H9 (cell line): Measurements from ENCODE around the gene MDH1. TPM values are rescaled to one million over a fixed set of nuclear protein-coding genes. Genes with fewer than 3 reads are reported as not detected.

ENCODE experiments used
- DNase-seq: peaks from one replicate; pipeline ENCODE4 v3.0.0-alpha.2; 2017
- H2AFZ ChIP-seq: one replicate; pipeline ENCODE4 v1.6.1; 2013; ENCODE audit warnings: mild to moderate bottlenecking, low read length, control low read depth, moderate library complexity
- H2AK5ac ChIP-seq: 2 replicates; pipeline ENCODE4 v1.6.1; 2013; ENCODE audit warnings: low read length, control low read depth, mixed read lengths; ENCODE audit not compliant: insufficient read length
- H2BK120ac ChIP-seq: one replicate; pipeline ENCODE4 v1.6.1; 2013; ENCODE audit warnings: low read depth, mild to moderate bottlenecking, low read length, control low read depth, inconsistent platforms; ENCODE audit not compliant: poor library complexity, severe bottlenecking
- H2BK12ac ChIP-seq: 2 replicates; pipeline ENCODE4 v1.6.1; 2013; ENCODE audit warnings: low read length, control low read depth, mixed read lengths, low read depth; ENCODE audit not compliant: insufficient read length
- H2BK15ac ChIP-seq: 2 replicates; pipeline ENCODE4 v1.6.1; 2013; ENCODE audit warnings: low read depth, low read length, control low read depth
- H2BK20ac ChIP-seq: one replicate; pipeline ENCODE4 v1.6.1; 2013; ENCODE audit warnings: low read depth, mild to moderate bottlenecking, low read length, control low read depth, inconsistent platforms; ENCODE audit not compliant: poor library complexity, severe bottlenecking
- H2BK5ac ChIP-seq: 2 replicates; pipeline ENCODE4 v1.6.1; 2013; ENCODE audit warnings: low read length, control low read depth, mixed read lengths; ENCODE audit not compliant: insufficient read length
- H3K14ac ChIP-seq: 2 replicates; pipeline ENCODE4 v1.6.1; 2013; ENCODE audit warnings: low read length, control low read depth; ENCODE audit not compliant: insufficient read depth
- H3K18ac ChIP-seq: 2 replicates; pipeline ENCODE4 v1.6.1; 2013; ENCODE audit warnings: low read depth, mild to moderate bottlenecking, mixed read lengths, low read length, control low read depth; ENCODE audit not compliant: insufficient read length
- H3K23ac ChIP-seq: 2 replicates; pipeline ENCODE4 v1.6.1; 2013; ENCODE audit warnings: low read length, control low read depth, mixed read lengths, low read depth; ENCODE audit not compliant: insufficient read length
- H3K23me2 ChIP-seq: 2 replicates; pipeline ENCODE4 v1.6.1; 2013; ENCODE audit warnings: low read depth, mild to moderate bottlenecking, mixed read lengths, low read length, control low read depth; ENCODE audit not compliant: insufficient read length, poor library complexity, severe bottlenecking
- H3K27ac ChIP-seq: 2 replicates; pipeline ENCODE4 v1.5.1; 2013; ENCODE audit warnings: low read length, control low read depth, mixed read lengths, low read depth; ENCODE audit not compliant: insufficient read length
- H3K27me3 ChIP-seq: 2 replicates; pipeline ENCODE4 v1.6.1; 2013; ENCODE audit warnings: low read length, control low read depth, inconsistent platforms; ENCODE audit not compliant: insufficient read depth
- H3K4ac ChIP-seq: 2 replicates; pipeline ENCODE4 v1.6.1; 2013; ENCODE audit warnings: low read depth, mild to moderate bottlenecking, control low read depth, inconsistent platforms, low read length, moderate library complexity
- H3K4me1 ChIP-seq: 2 replicates; pipeline ENCODE4 v1.6.1; 2013; ENCODE audit warnings: low read length, control low read depth, inconsistent platforms; ENCODE audit not compliant: insufficient read depth
- H3K4me2 ChIP-seq: 2 replicates; pipeline ENCODE4 v1.6.1; 2013; ENCODE audit warnings: low read length, control low read depth, mixed read lengths; ENCODE audit not compliant: insufficient read length, insufficient read depth
- H3K56ac ChIP-seq: 2 replicates; pipeline ENCODE4 v1.6.1; 2013; ENCODE audit warnings: low read depth, mild to moderate bottlenecking, mixed read lengths, low read length, control low read depth; ENCODE audit not compliant: insufficient read length
- H3K79me1 ChIP-seq: 2 replicates; pipeline ENCODE4 v1.6.1; 2013; ENCODE audit warnings: low read depth, mild to moderate bottlenecking, moderate library complexity, low read length, control low read depth, inconsistent platforms; ENCODE audit not compliant: insufficient read depth, poor library complexity, severe bottlenecking
- H3K79me2 ChIP-seq: 2 replicates; pipeline ENCODE4 v1.6.1; 2013; ENCODE audit warnings: low read length, control low read depth, inconsistent platforms; ENCODE audit not compliant: insufficient read depth
- H3K9ac ChIP-seq: 2 replicates; pipeline ENCODE4 v1.6.1; 2013; ENCODE audit warnings: low read length, control low read depth, mixed read lengths; ENCODE audit not compliant: insufficient read length; ENCODE audit errors: extremely low read depth
- H3K9me3 ChIP-seq: one replicate; pipeline ENCODE4 v1.6.1; 2013; ENCODE audit warnings: low read depth, low read length, inconsistent platforms; ENCODE audit not compliant: control insufficient read depth
- H3T11ph ChIP-seq: one replicate; pipeline ENCODE4 v1.6.1; 2013; ENCODE audit warnings: mild to moderate bottlenecking, low read length, control low read depth, inconsistent platforms
- H4K20me1 ChIP-seq: one replicate; pipeline ENCODE4 v1.6.1; 2013; ENCODE audit not compliant: control insufficient read depth, insufficient read length, insufficient read depth
- H4K5ac ChIP-seq: 2 replicates; pipeline ENCODE4 v1.6.1; 2013; ENCODE audit warnings: low read depth, mild to moderate bottlenecking, mixed read lengths, low read length, control low read depth; ENCODE audit not compliant: insufficient read length
- H4K8ac ChIP-seq: replicated peaks from 2 replicates; pipeline ENCODE4 v1.6.1; 2013; ENCODE audit warnings: low read length, control low read depth, mixed read lengths, low read depth; ENCODE audit not compliant: insufficient read length
- H4K91ac ChIP-seq: 2 replicates; pipeline ENCODE4 v1.6.1; 2013; ENCODE audit warnings: low read depth, mild to moderate bottlenecking, moderate library complexity, mixed read lengths, low read length, control low read depth; ENCODE audit not compliant: insufficient read length
- H3K27ac Mint-ChIP-seq, 3 experiments: 2 replicates in 2 of 3; 3 replicates in 1 of 3; pipeline ENCODE4 v1.8.0; 2020 to 2021; ENCODE audit warnings: mixed read lengths in 3 of 3, mild to moderate bottlenecking in 1 of 3, moderate library complexity in 1 of 3
- H3K27me3 Mint-ChIP-seq: 2 replicates; pipeline ENCODE4 v1.8.0; 2021; ENCODE audit warnings: low read depth, mild to moderate bottlenecking, moderate library complexity, mixed read lengths
- H3K36me3 Mint-ChIP-seq, 3 experiments: 2 replicates in 2 of 3; 3 replicates in 1 of 3; pipeline ENCODE4 v1.8.0; 2020 to 2021; ENCODE audit warnings: low read depth in 3 of 3, mixed read lengths in 3 of 3; ENCODE audit not compliant: insufficient read depth in 1 of 3
- H3K4me1 Mint-ChIP-seq, 2 experiments: 2 replicates each; pipeline ENCODE4 v1.8.0; 2020; ENCODE audit warnings: mixed read lengths in 2 of 2
- H3K4me3 Mint-ChIP-seq, 2 experiments: 2 replicates in 1 of 2; 3 replicates in 1 of 2; pipeline ENCODE4 v1.8.0; 2020 to 2021; ENCODE audit warnings: mild to moderate bottlenecking in 2 of 2, mixed read lengths in 2 of 2, moderate library complexity in 1 of 2
- H3K9me3 Mint-ChIP-seq, 2 experiments: 2 replicates in 1 of 2; 3 replicates in 1 of 2; pipeline ENCODE4 v1.8.0; 2020; ENCODE audit warnings: mild to moderate bottlenecking in 2 of 2, mixed read lengths in 2 of 2, moderate library complexity in 1 of 2
- CTCF ChIP-seq: fragments of 200-600 bp; sonication (generic); conservative IDR thresholded peaks from 3 replicates; pipeline ENCODE4 v1.8.0; 2021; ENCODE audit warnings: antibody characterized with exemption, mild to moderate bottlenecking
- WGBS: extraction: QIAGEN DNeasy Blood & Tissue Kit; methylation state at CpG from one replicate; pipeline ENCODE4 v1.1.7; 2013; ENCODE audit warnings: missing lambda C conversion rate, low lambda C conversion rate, mixed read lengths; ENCODE audit not compliant: insufficient read length; ENCODE audit errors: extremely low coverage; 5-methylcytosine and 5-hydroxymethylcytosine counted together
- total RNA-seq: library from RNA; stranded (reverse); gene quantifications from 2 replicates; pipeline ENCODE4 v1.2.1, GENCODE V29; 2021

Gene MDH1
- total RNA-seq, 1 experiment from 2014 or later: 324 TPM

- no peak for DNase-seq
- Histone ChIP-seq H2BK120ac (no peak overlapping the region), H3K27ac (no peak overlapping the region), H3K4ac (no peak overlapping the region), H3K9me3 (no peaks in the 10 kb centered on the region), H4K20me1 (no peaks in the 10 kb centered on the region), H3K18ac (no peak overlapping the region), H3T11ph (no peak overlapping the region), H3K79me1 (no peaks in the 10 kb centered on the region), H2BK5ac (no peak overlapping the region), H2BK20ac (no peak overlapping the region), H2AFZ (no peak overlapping the region), H3K23me2 (no peaks in the 10 kb centered on the region), H3K9ac (no peak overlapping the region), H3K56ac (no peak overlapping the region), H3K4me1 (no peaks in the 10 kb centered on the region; the same call in 1 of the 2 replicates), H4K5ac (no peak overlapping the region), H3K79me2 (no peaks in the 10 kb centered on the region), H3K14ac (no peak overlapping the region), H3K23ac (no peak overlapping the region), H2BK15ac (no peak overlapping the region), H4K91ac (no peak overlapping the region), H2BK12ac (no peak overlapping the region), H3K4me2 (no peak overlapping the region), H2AK5ac (no peak overlapping the region), H3K27me3 (no peaks in the 10 kb centered on the region), H4K8ac (no peak overlapping the region)
- no CpG with 5 or more reads among the region's 2 CpGs for WGBS
- no peak for TF ChIP-seq CTCF
- Mint-ChIP-seq H3K9me3 (peaks cover 4 to 7% of the 10 kb centered on the region in 2 experiments; a peak in 2 of 5 replicates), H3K27ac (no peak overlapping the region), H3K27me3 (no peaks in the 10 kb centered on the region), H3K4me1 (peaks cover 13 to 14% of the 10 kb centered on the region in 2 experiments), H3K4me3 (no peak overlapping the region), H3K36me3 (peaks cover 0 to 25% (median 4%) of the 10 kb centered on the region in 3 experiments; a peak in 4 of 7 replicates)
These were observed 59.9 kb downstream of the MDH1 start for GRCh38 chr2:63648632-63649031.
